Activated B cell treated with CpG ODN at 0.5 μM for 24 hours (primary cell): ENCODE measurements around the gene WWOX. TPM values are rescaled to one million over a fixed set of nuclear protein-coding genes. Genes with fewer than 3 reads are reported as not detected.
"Not testable (repeated sequence)": the region's sequence is repeated elsewhere in the genome, so short reads cannot be mapped to it uniquely, and the experiment has no call there.

Experiments used
- ATAC-seq: fragments of 200-7000 bp; cut with Tn5 transposase; one replicate; pipeline ENCODE4 v1.10.0; 2021; ENCODE audit warnings: low read depth, mild to moderate bottlenecking, moderate library complexity
- CTCF ChIA-PET: fragments of 350-600 bp; sonication (Branson Sonifier 250); formaldehyde crosslinking; loops from one replicate; lab custom pipeline; 2021; ENCODE audit warnings: antibody characterized with exemption; lab: Charles Lee
- POLR2A ChIA-PET: fragments of 350-600 bp; sonication (Branson Sonifier 250); formaldehyde crosslinking; loops from one replicate; lab custom pipeline; 2021; ENCODE audit warnings: antibody characterized with exemption; lab: Charles Lee
- DNase-seq: peaks from one replicate; pipeline ENCODE4 v3.0.0; 2022
- H3K27ac Mint-ChIP-seq: one replicate; pipeline ENCODE4 v1.8.0; 2020; ENCODE audit warnings: mixed read lengths
- H3K27me3 Mint-ChIP-seq: one replicate; pipeline ENCODE4 v1.8.0; 2021; ENCODE audit warnings: mixed read lengths
- H3K36me3 Mint-ChIP-seq: one replicate; pipeline ENCODE4 v1.8.0; 2021; ENCODE audit warnings: low read depth, mixed read lengths
- H3K4me1 Mint-ChIP-seq: one replicate; pipeline ENCODE4 v1.8.0; 2021; ENCODE audit warnings: mixed read lengths
- H3K4me3 Mint-ChIP-seq: one replicate; pipeline ENCODE4 v1.8.0; 2020; ENCODE audit warnings: mild to moderate bottlenecking, mixed read lengths
- H3K9me3 Mint-ChIP-seq: one replicate; pipeline ENCODE4 v1.8.0; 2020; ENCODE audit warnings: mixed read lengths
- CTCF ChIP-seq: fragments of 200-600 bp; IDR thresholded peaks from one replicate; pipeline ENCODE4 v1.8.0; 2022; ENCODE audit warnings: antibody characterized with exemption, mild to moderate bottlenecking
- intact Hi-C: fragments of 100-400 bp; cut with micrococcal nuclease; formaldehyde crosslinking; loops from one replicate; pipeline ENCODE4 v1.15.1; 2024
- total RNA-seq: library from RNA; stranded (reverse); gene quantifications from 2 replicates; pipeline ENCODE4 v1.2.3, GENCODE V29; 2022

Gene WWOX
- total RNA-seq = 15.6 and 22.6 TPM in 2 replicates

DNA sequence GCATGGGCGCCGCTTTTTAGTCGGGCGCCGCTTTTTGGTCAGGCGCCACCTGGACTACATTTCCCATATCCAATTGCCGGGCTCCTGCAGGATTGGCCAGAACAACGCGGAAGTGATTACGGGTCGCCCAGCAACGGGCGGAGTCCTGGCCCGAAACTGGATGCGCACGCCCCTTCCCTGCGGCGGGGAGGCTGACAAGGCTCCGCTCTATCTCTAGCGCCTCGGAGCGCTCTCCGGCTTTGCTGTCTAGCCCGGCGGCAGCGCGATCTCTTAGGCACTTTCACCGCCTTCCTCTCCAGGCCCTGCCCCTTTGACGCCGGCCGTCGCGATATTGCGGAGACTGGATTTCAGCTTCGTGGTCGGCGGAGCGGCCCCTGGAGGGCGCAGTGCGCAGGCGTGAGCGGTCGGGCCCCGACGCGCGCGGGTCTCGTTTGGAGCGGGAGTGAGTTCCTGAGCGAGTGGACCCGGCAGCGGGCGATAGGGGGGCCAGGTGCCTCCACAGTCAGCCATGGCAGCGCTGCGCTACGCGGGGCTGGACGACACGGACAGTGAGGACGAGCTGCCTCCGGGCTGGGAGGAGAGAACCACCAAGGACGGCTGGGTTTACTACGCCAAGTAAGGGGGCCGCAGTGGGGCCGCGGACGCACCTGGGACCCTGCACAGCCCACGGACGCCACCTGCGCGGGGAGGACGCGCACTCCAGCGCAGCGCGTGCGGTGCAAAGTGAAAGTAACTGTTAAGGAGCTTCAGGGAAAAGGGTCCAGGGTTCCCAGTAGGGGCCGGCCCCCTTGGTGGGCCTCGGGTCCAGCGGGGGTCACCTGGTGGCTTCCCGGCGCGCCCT lies at the start of gene WWOX:
TSS of gene WWOX (plus strand) at position 384 of the 841 bp plus-strand sequence.
- CTCF ChIA-PET = interaction anchor here (0.7 to 1.6 kb wide), 5 partner anchors 9 to 425 kb away, joined by 3 to 6 read pairs (median 3); no protein-coding TSS in a partner anchor
- peak; percentile 23 for TF ChIP-seq CTCF
- ATAC-seq (peak; percentile 94), DNase-seq (peak; percentile 93)
- Mint-ChIP-seq H3K27ac (peak within 1 kb of the TSS; percentile 92), H3K4me1 (peaks cover 15% of the 10 kb centered on the region), H3K4me3 (peak within 1 kb of the TSS; percentile 92), H3K27me3 (peaks cover 4% of the 10 kb centered on the region), H3K36me3 (peaks cover 3% of the 10 kb centered on the region), H3K9me3 (peaks cover 2% of the 10 kb centered on the region)
- intact Hi-C loops = loop anchor here (1.0 to 10.0 kb wide), 6 partner anchors 377 to 1671 kb away; partner anchors contain the start of genes MON1B and NUDT7
- POLR2A ChIA-PET = interaction anchor here (0.5 to 1.5 kb wide), 3 partner anchors 39 to 377 kb away, joined by 3 to 6 read pairs (median 4); partner anchors contain the start of gene NUDT7

DNA sequence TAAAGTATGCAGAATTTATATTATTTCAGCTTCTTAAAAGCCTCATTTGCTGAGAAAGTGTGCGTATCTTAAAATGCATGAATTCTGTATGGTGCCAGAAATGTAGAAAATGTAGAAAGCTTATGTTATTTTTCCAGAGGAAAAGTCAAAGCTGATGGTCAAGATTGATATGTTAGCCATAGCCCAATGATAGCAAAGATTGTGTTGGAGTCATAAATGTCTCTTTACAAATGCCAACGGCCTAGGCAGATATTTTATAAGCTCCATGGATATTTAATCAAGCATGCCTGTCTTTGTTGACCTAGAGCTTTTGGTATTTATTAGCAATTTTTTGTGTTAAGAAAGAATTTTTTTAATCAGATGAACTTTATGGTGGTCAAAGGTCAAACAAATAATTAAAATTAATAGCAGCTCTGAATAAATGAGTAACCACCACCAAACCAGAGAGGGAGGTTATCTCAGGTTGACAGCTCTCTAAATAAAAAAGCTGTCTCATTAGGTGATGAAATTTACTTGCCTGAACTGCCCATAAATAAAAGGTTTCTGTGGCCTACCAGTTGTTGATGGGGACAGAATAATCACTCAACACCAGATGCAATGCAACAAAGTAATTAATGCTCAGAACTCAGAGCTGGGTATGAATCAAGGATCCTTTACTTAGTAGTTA lies 48.6 kb upstream of the WWOX start:
- POLR2A ChIA-PET = no interaction called here
- H3K9me3 Mint-ChIP-seq = no peaks in the 10 kb centered on the region
- DNase-seq (no peak), ATAC-seq (no peak)
- intact Hi-C loops = no loop called here
- TF ChIP-seq CTCF = no peak
- H3K4me1 Mint-ChIP-seq = no peaks in the 10 kb centered on the region
- H3K27ac Mint-ChIP-seq = no peak overlapping the region
- no peak overlapping the region for H3K4me3 Mint-ChIP-seq
- CTCF ChIA-PET = no interaction called here
- H3K27me3 Mint-ChIP-seq = peaks cover 5% of the 10 kb centered on the region
- H3K36me3 Mint-ChIP-seq = no peaks in the 10 kb centered on the region

DNA sequence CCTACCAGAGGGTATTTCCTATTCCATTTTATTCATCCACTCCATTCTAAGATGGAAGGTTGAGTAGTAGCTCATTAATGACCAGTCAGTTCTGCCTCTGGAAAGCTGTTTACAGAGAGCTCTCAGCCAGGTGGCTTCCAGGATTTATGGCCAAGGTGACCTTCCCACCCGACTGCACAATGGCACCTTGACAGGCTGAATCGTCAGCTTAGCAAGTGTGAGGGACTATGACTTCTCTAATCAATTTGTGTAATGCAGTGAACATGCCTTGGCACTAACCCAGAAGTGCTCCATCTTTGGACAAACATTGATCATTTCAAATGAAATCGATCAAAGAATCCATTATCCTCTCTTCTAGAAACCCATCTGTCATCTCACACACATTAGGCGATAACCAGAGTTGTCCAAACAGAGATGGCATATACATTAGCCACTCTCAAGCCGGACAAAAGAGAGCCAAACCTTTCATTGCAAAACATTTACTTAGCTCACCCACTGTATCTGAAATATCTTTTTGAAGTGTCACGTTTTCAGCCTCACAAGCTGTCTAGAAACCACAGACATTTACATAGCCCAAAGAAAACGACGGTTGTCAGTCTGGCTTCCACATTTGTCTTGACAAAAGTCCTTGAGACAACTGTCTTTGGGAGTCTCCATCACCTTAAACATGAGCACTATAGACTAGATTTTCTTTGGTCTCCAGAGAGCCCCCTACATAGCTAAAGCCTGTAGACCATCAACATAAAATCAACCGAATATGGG lies 41.5 kb upstream of the WWOX start:
- DNase-seq = no peak
- TF ChIP-seq CTCF = no peak
- no peaks in the 10 kb centered on the region for H3K4me1 Mint-ChIP-seq
- H3K27me3 Mint-ChIP-seq = peaks cover 12% of the 10 kb centered on the region
- H3K27ac Mint-ChIP-seq = no peak overlapping the region
- H3K4me3 Mint-ChIP-seq = no peak overlapping the region
- H3K36me3 Mint-ChIP-seq = no peaks in the 10 kb centered on the region
- no peak for ATAC-seq
- intact Hi-C loops = no loop called here
- POLR2A ChIA-PET = no interaction called here
- CTCF ChIA-PET = no interaction called here
- H3K9me3 Mint-ChIP-seq = no peaks in the 10 kb centered on the region

DNA sequence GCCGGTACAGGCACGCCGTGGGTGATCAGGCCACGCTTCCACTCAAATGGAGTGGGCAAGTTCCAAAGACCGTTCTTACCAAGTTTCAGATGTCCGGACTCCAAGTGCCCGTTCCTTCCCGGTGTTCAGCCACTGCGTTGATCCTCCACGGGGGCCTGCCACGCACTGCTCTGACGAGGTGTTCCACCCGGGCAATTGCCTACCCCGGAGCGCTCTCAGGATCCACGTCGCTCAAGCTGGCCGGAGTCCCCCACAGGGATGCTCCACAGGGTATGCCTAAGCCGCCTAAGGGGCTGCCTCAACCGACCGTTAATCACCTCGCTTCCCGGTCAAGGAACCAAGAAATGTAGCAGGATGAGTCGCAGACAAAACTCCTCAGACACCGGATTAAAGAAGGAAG lies 39.6 kb upstream of the WWOX start:
- intact Hi-C loops, H3K4me1 Mint-ChIP-seq, CTCF ChIA-PET: not testable (repeated sequence)

DNA sequence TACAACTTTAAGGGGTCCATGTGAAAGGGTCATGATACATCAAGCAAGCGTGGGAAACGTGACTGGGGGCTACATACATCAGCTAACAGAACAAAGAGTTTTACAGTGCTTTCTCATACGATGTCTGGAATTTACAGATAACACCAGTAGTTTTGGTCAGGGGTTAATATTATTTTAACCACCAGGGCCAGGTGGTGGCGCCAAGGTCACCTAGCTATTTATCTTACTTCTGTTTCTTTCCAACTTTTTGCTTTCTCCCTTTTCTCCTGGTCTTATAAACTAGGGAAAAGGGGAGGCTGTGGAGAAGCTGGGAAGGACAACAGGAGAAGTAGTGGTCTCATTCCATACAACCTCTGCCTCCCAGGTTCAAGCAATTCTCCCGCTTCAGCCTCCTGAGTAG lies 39.2 kb upstream of the WWOX start:
- Mint-ChIP-seq H3K36me3 (no peaks in the 10 kb centered on the region), H3K9me3 (no peaks in the 10 kb centered on the region), H3K4me3 (no peak overlapping the region), H3K27ac (no peak overlapping the region), H3K27me3 (peaks cover 13% of the 10 kb centered on the region), H3K4me1 (no peaks in the 10 kb centered on the region)
- POLR2A ChIA-PET = no interaction called here
- intact Hi-C loops = no loop called here
- no peak for TF ChIP-seq CTCF
- CTCF ChIA-PET = no interaction called here
- ATAC-seq (no peak), DNase-seq (no peak)

More for the DNA sequence above, 39.6 kb upstream of the WWOX start:
- ATAC-seq, H3K27ac Mint-ChIP-seq, H3K9me3 Mint-ChIP-seq, H3K36me3 Mint-ChIP-seq, DNase-seq, H3K4me3 Mint-ChIP-seq, POLR2A ChIA-PET: not testable (repeated sequence)
- H3K27me3 Mint-ChIP-seq = peaks cover 12% of the 10 kb centered on the region
